Activated T-helper 1 cell treated with anti-CD3 and anti-CD28 coated beads, Interleukin-2, amount 50 U/mL, for 16 hours (primary cell): ENCODE measurements around the gene IRAK1BP1.
"Not testable (repeated sequence)": the region's sequence is repeated elsewhere in the genome, so short reads cannot be mapped to it uniquely, and the experiment has no call there.

Source experiments
- DNase-seq, 2 donors: peaks; one replicate each; pipeline ENCODE4 v3.0.0-alpha.2; 2020; ENCODE audit warnings: low read depth in 1 of 2, low spot score in 1 of 2

The IRAK1BP1 gene

GRCh38 chr6:78867370-78868040, at the start of gene IRAK1BP1:
Gene IRAK1BP1, plus strand, starts transcription at chr6:78867551. Its CDS starts 26 bp downstream, at chr6:78867577.
- DNase-seq = peak; percentile 40 to 41

GRCh38 chr6:78824045-78824444, 43.3 kb upstream of the IRAK1BP1 start:
- DNase-seq = no peak

- no peak for DNase-seq
Observed at GRCh38 chr6:78829407-78829806, 37.9 kb upstream of the IRAK1BP1 start.

GRCh38 chr6:78830805-78831204, 36.5 kb upstream of the IRAK1BP1 start:
- no peak for DNase-seq

GRCh38 chr6:78831492-78831891, 35.9 kb upstream of the IRAK1BP1 start:
- no peak for DNase-seq

GRCh38 chr6:78832091-78832808, 35.1 kb upstream of the IRAK1BP1 start:
- DNase-seq = no peak

- DNase-seq = no peak
Observed at GRCh38 chr6:78835817-78836216, 31.5 kb upstream of the IRAK1BP1 start.

GRCh38 chr6:78836598-78836997, 30.8 kb upstream of the IRAK1BP1 start:
- no peak for DNase-seq

GRCh38 chr6:78841111-78841510, 26.2 kb upstream of the IRAK1BP1 start:
- DNase-seq = no peak

GRCh38 chr6:78842953-78843352, 24.4 kb upstream of the IRAK1BP1 start:
- no peak for DNase-seq

GRCh38 chr6:78844899-78845298, 22.5 kb upstream of the IRAK1BP1 start:
- no peak for DNase-seq

GRCh38 chr6:78845567-78845966, 21.8 kb upstream of the IRAK1BP1 start:
- no peak for DNase-seq

GRCh38 chr6:78850621-78851020, 16.7 kb upstream of the IRAK1BP1 start:
- no peak for DNase-seq

GRCh38 chr6:78851156-78851555, 16.2 kb upstream of the IRAK1BP1 start:
- no peak for DNase-seq

- DNase-seq = no peak
Observed at GRCh38 chr6:78854546-78854945, 12.8 kb upstream of the IRAK1BP1 start.

- DNase-seq = not testable (repeated sequence)
Observed at GRCh38 chr6:78858339-78858938, 8.9 kb upstream of the IRAK1BP1 start.

GRCh38 chr6:78861509-78861908, 5.8 kb upstream of the IRAK1BP1 start:
- no peak for DNase-seq

- no peak for DNase-seq
Observed at GRCh38 chr6:78863576-78863975, 3.8 kb upstream of the IRAK1BP1 start.

GRCh38 chr6:78864957-78865356, 2.4 kb upstream of the IRAK1BP1 start:
- DNase-seq = no peak

GRCh38 chr6:78867020-78867369, 356 bp upstream of the IRAK1BP1 start:
- DNase-seq = no peak

- DNase-seq = no peak
Observed at GRCh38 chr6:78868116-78868515, 765 bp downstream of the IRAK1BP1 start.

- DNase-seq = no peak
Observed at GRCh38 chr6:78875505-78875904, 8.2 kb downstream of the IRAK1BP1 start.
